ENCODE measurements around the gene MPRIP. TPM values are rescaled to one million over a fixed set of nuclear protein-coding genes. Genes with fewer than 3 reads are reported as not detected.

The MPRIP gene
- total and polyA plus RNA-seq, 2 experiments from 2014 or later, result 91.7 to 202 TPM

DNA sequence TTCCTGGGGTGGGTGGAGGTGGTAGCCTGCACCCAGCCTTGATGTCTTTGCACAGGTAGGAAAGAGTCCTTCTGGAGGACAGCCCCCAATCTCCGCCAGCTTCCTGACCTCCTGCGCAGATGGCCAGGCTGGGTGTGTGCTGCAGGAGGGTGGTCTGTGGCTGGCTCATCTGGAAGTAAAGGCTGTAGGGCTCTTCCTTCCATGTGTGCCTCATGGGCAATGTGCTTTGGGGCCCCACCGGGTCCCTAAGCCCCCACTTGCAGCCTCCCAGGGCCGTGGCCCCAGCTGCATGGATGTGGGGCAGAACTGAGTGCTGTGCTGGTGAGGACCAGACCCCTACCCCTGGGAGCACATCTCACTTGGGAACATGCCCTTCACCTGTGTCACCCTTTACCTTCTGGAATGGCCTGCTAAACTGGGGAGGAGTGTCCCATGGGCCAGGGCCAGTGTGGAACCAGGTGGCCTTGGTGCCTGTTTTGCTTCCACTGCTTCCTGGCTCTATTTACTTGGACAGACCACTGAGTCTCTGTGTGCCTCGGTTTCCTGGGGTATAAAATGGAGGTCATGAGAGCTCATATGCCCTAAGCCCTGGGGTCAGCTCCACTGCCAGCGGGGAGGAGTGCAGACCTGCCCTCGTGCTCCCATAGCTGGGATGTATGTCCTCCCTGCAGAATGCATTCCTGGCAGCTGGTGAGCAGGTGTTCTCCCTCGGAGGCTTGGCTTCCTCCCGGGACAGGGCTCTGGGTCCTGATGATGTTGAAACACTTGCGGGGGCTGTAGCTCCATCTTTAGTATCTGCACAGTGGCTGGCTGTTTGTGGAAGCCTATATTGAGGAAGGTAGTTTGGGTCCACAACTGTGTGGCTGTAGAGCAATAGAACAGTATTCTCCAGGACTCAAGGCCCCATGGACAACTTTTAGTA, 18.0 kb downstream of the MPRIP start:
- TF ChIP-seq EZH2phosphoT487 (IDR thresholded peaks at IDR 0.05; ENCODE audit: low read depth, severe bottlenecking, unreplicated experiment) (no peak), EZH2 (IDR thresholded peaks at IDR 0.05; ENCODE audit: borderline replicate concordance) (no peak)
- TF ChIP-seq, protein P1, sequence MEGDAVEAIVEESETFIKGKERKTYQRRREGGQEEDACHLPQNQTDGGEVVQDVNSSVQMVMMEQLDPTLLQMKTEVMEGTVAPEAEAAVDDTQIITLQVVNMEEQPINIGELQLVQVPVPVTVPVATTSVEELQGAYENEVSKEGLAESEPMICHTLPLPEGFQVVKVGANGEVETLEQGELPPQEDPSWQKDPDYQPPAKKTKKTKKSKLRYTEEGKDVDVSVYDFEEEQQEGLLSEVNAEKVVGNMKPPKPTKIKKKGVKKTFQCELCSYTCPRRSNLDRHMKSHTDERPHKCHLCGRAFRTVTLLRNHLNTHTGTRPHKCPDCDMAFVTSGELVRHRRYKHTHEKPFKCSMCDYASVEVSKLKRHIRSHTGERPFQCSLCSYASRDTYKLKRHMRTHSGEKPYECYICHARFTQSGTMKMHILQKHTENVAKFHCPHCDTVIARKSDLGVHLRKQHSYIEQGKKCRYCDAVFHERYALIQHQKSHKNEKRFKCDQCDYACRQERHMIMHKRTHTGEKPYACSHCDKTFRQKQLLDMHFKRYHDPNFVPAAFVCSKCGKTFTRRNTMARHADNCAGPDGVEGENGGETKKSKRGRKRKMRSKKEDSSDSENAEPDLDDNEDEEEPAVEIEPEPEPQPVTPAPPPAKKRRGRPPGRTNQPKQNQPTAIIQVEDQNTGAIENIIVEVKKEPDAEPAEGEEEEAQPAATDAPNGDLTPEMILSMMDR (IDR thresholded peaks at IDR 0.05; ENCODE audit: poor library complexity), result no peak
- Histone ChIP-seq H3K9me2 (replicated peaks; ENCODE audit: insufficient read depth) (no peaks in the 10 kb centered on the region), H3K27ac (no peak overlapping the region), H3K9me3 (ENCODE audit: low read depth) (no peaks in the 10 kb centered on the region), H2AFZ (no peak overlapping the region), H3K79me2 (peaks cover 100% of the 10 kb centered on the region), H3K27me3 (no peaks in the 10 kb centered on the region), H3K4me1 (ENCODE audit: insufficient read depth) (no peaks in the 10 kb centered on the region), H3K36me3 (replicated peaks; ENCODE audit: insufficient read depth, low read depth) (no peaks in the 10 kb centered on the region), H4K20me1 (ENCODE audit: insufficient read depth, poor library complexity, severe bottlenecking) (peaks cover 92% of the 10 kb centered on the region), H3K4me3 (no peak overlapping the region), H3K4me2 (no peak overlapping the region)
- 89% methylated on average over 10 of the region's 10 CpGs for WGBS (ENCODE audit: low lambda C conversion rate, missing lambda C conversion rate)
- no peak for DNase-seq (ENCODE audit: low spot score)

DNA sequence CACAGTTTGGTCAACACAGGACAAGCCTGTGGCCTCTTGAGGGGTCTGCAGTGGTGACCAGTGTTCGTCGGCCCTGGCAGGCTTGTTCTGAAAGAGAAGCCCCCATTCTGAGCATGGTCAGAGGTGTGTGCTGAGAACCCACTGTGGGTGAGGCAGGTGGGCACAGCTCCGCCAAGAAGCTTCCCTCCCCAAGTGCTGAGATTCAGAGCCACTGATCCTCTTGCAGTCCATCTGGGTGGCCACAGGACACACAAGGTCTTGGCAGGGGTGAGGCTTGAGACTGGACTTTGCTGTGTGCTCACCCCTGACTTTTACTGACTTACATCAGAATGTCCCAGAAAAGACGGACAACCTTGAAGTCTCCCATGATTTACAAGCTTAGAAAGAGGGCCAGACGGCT, 18.7 kb downstream of the MPRIP start:
- Histone ChIP-seq H3K9me3 (ENCODE audit: low read depth) (no peaks in the 10 kb centered on the region), H3K79me2 (peaks cover 100% of the 10 kb centered on the region), H3K4me2 (no peak overlapping the region), H2AFZ (no peak overlapping the region), H3K9me2 (replicated peaks; ENCODE audit: insufficient read depth) (no peaks in the 10 kb centered on the region), H3K27ac (no peak overlapping the region), H3K36me3 (replicated peaks; ENCODE audit: insufficient read depth, low read depth) (no peaks in the 10 kb centered on the region), H3K4me1 (ENCODE audit: insufficient read depth) (no peaks in the 10 kb centered on the region), H4K20me1 (ENCODE audit: insufficient read depth, poor library complexity, severe bottlenecking) (peaks cover 91% of the 10 kb centered on the region), H3K4me3 (no peak overlapping the region), H3K27me3 (no peaks in the 10 kb centered on the region)
- DNase-seq (ENCODE audit: low spot score), result no peak
- 92% methylated on average over 5 of the region's 5 CpGs for WGBS (ENCODE audit: low lambda C conversion rate, missing lambda C conversion rate)
- TF ChIP-seq, protein P1 (IDR thresholded peaks at IDR 0.05; ENCODE audit: poor library complexity), result no peak
- TF ChIP-seq EZH2 (IDR thresholded peaks at IDR 0.05; ENCODE audit: borderline replicate concordance), result no peak
- no peak for TF ChIP-seq EZH2phosphoT487 (IDR thresholded peaks at IDR 0.05; ENCODE audit: low read depth, severe bottlenecking, unreplicated experiment)

DNA sequence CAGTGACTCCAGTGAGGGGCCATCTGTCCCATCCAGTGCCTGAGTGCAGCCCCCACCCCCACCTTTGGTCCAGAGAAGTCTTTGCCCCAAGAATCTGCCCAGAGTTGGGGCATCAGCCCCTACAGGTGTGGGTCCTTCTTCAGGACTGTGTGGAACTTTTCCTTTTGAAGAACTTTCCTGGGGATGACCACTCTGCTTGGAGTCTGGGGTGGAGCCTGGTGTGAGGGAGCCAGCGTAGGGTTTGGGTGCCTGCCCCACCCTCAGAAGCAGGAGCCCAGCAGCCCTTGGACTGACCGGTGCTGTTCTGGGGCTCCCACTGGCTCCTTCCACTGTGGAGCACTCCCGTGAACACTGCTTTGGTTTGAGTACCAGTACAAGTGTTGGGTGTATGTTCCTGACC, 19.3 kb downstream of the MPRIP start:
- no peak for DNase-seq (ENCODE audit: low spot score)
- peaks cover 100% of the 10 kb centered on the region for H3K79me2 ChIP-seq
- 93% methylated on average over 3 of the region's 3 CpGs for WGBS (ENCODE audit: low lambda C conversion rate, missing lambda C conversion rate)
- no peaks in the 10 kb centered on the region for H3K4me1 ChIP-seq (ENCODE audit: insufficient read depth)
- H3K36me3 ChIP-seq (replicated peaks; ENCODE audit: insufficient read depth, low read depth), result no peaks in the 10 kb centered on the region
- H3K9me2 ChIP-seq (replicated peaks; ENCODE audit: insufficient read depth), result no peaks in the 10 kb centered on the region
- no peak overlapping the region for H3K4me2 ChIP-seq
- peaks cover 85% of the 10 kb centered on the region for H4K20me1 ChIP-seq (ENCODE audit: insufficient read depth, poor library complexity, severe bottlenecking)
- TF ChIP-seq, protein P1 (IDR thresholded peaks at IDR 0.05; ENCODE audit: poor library complexity), result no peak
- TF ChIP-seq EZH2phosphoT487 (IDR thresholded peaks at IDR 0.05; ENCODE audit: low read depth, severe bottlenecking, unreplicated experiment) (no peak), EZH2 (IDR thresholded peaks at IDR 0.05; ENCODE audit: borderline replicate concordance) (no peak)
- H2AFZ ChIP-seq, result no peak overlapping the region
- H3K4me3 ChIP-seq, result no peak overlapping the region
- H3K9me3 ChIP-seq (ENCODE audit: low read depth), result no peaks in the 10 kb centered on the region
- no peaks in the 10 kb centered on the region for H3K27me3 ChIP-seq
- H3K27ac ChIP-seq, result no peak overlapping the region
